Liver (tissue), 3 donors: ENCODE measurements around the gene SAMD1.
"Not testable (repeated sequence)": the region's sequence is repeated elsewhere in the genome, so short reads cannot be mapped to it uniquely, and the experiment has no call there.

ENCODE experiments used
- CTCF ChIP-seq: fragments of 150-350 bp; IDR thresholded peaks from 2 replicates; pipeline ENCODE4 v1.5.1; 2017; ENCODE audit warnings: improper control_type of control experiment, low read depth, low read length; ENCODE audit not compliant: missing input control
- REST ChIP-seq: IDR thresholded peaks from 2 replicates; pipeline ENCODE4 v1.6.1; 2016; ENCODE audit warnings: antibody characterized with exemption, mild to moderate bottlenecking
- TAF1 ChIP-seq: conservative IDR thresholded peaks from 2 replicates; pipeline ENCODE4 v1.6.1; 2016; ENCODE audit warnings: antibody characterized with exemption, mild to moderate bottlenecking
- TF ChIP-seq, protein P1 (sequence below): IDR thresholded peaks from 2 replicates; pipeline ENCODE4 v1.6.1; 2016; ENCODE audit warnings: antibody characterized with exemption
- donor health status: healthy.
- donor health status: healthy.

DNA sequence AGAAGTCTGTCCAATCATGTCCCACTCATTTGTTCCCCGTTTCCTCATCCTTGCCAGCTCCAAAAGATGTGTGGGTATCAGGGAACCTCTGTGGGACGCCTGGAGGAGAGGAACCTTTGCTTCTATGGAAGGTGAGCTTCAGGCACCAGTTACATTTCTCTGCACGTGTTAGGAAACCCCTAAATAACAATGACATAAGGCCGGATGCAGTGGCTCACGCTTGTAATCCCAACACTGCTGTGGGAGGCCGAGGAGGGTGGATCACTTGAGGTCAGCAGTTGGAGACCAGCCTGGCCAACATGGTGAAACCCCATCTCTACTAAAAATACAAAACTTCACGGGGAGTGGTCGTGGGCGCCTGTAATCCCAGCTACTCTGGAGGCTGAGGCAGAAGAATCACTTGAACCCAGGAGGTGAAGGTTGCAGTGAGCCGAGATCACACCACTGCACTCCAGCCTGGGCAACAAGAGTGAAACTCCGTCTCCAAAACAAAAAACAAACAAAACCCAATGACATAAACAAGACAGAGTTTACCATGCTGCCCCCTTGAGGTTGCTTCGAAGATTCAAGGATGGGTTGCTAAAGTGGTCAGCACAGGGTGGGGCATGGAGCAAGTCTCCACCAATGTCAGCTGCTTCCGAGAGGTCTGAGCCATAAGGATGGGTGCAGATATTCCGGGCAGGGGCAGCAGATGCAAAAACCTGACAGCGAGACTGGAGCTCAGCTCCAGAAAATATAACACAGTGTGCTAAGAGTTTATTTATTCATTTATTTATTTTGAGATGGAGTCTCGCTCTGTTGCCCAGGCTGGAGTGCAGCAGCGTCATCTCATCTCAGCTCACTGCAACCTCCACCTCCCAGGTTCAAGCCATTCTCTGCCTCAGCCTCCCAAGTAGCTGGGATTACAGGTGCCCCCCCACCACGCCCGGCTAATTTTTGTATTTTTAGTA is 47.6 kb downstream of the SAMD1 start:
- TF ChIP-seq CTCF, result peak; percentile 43
- TF ChIP-seq, protein P1, sequence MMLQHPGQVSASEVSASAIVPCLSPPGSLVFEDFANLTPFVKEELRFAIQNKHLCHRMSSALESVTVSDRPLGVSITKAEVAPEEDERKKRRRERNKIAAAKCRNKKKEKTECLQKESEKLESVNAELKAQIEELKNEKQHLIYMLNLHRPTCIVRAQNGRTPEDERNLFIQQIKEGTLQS, result not testable (repeated sequence)
- not testable (repeated sequence) for TF ChIP-seq TAF1, REST
